Caco-2 (cell line): ENCODE data around the gene MLPH. TPM values are rescaled to one million over a fixed set of nuclear protein-coding genes. Genes with fewer than 3 reads are reported as not detected.

Source experiments
- BruUV-seq: library from RNA; stranded (reverse); fragments of 400-500 nt; replicated peaks from 2 replicates; lab custom pipeline; 2021; lab: Mats Ljungman, UMichigan
- CTCF ChIA-PET: fragments of 300-600 bp; sonication (Branson Sonifier 250); formaldehyde crosslinking; loops from one replicate; lab custom pipeline; 2022; ENCODE audit warnings: antibody characterized with exemption; lab: Charles Lee
- POLR2A ChIA-PET: fragments of 300-600 bp; sonication (Branson Sonifier 250); formaldehyde crosslinking; loops from one replicate; lab custom pipeline; 2022; ENCODE audit warnings: antibody characterized with exemption; lab: Charles Lee
- DNase-seq, 2 experiments: peaks; one replicate each; pipeline versions ENCODE4 v3.0.0 to v3.0.0-alpha.2; 2020 to 2022
- H3K27me3 ChIP-seq: replicated peaks from 2 replicates; pipeline ENCODE4 v1.6.0; 2011; ENCODE audit warnings: low read length; ENCODE audit not compliant: control insufficient read depth, insufficient read depth
- H3K36me3 ChIP-seq: 2 replicates; pipeline ENCODE4 v1.5.1; 2011; ENCODE audit warnings: low read length; ENCODE audit not compliant: control insufficient read depth, insufficient read depth
- H3K4me1 ChIP-seq: fragments of 250-450 bp; sonication (Bioruptor Pico); 2 replicates; pipeline ENCODE4 v1.5.1; 2020; ENCODE audit warnings: mild to moderate bottlenecking
- H3K4me3 ChIP-seq: 2 replicates; pipeline ENCODE4 v1.5.1; 2011; ENCODE audit warnings: low read depth, mild to moderate bottlenecking, control low read depth, low read length
- H3K9me3 ChIP-seq: fragments of 250-450 bp; sonication (Bioruptor Pico); 2 replicates; pipeline ENCODE4 v1.5.1; 2020; ENCODE audit warnings: mild to moderate bottlenecking, moderate library complexity
- H3K27ac Mint-ChIP-seq: one replicate; pipeline ENCODE4 v1.8.0; 2022; ENCODE audit warnings: mixed read lengths; ENCODE audit not compliant: unreplicated experiment
- H3K27me3 Mint-ChIP-seq: one replicate; pipeline ENCODE4 v1.8.0; 2022; ENCODE audit warnings: mixed read lengths; ENCODE audit not compliant: insufficient read depth, unreplicated experiment
- H3K36me3 Mint-ChIP-seq: one replicate; pipeline ENCODE4 v1.8.0; 2022; ENCODE audit warnings: mild to moderate bottlenecking, mixed read lengths; ENCODE audit not compliant: insufficient read depth, unreplicated experiment
- H3K4me1 Mint-ChIP-seq: one replicate; pipeline ENCODE4 v1.8.0; 2022; ENCODE audit warnings: low read depth, mixed read lengths; ENCODE audit not compliant: unreplicated experiment
- H3K4me3 Mint-ChIP-seq: one replicate; pipeline ENCODE4 v1.8.0; 2022; ENCODE audit warnings: mild to moderate bottlenecking, moderate library complexity, mixed read lengths; ENCODE audit not compliant: unreplicated experiment
- H3K9me3 Mint-ChIP-seq: one replicate; pipeline ENCODE4 v1.8.0; 2022; ENCODE audit warnings: mixed read lengths; ENCODE audit not compliant: unreplicated experiment
- CTCF ChIP-seq, 2 experiments: fragments of 200-600 bp in 1 of 2; IDR thresholded peaks; 1 replicate in 1 of 2; 2 replicates in 1 of 2; pipeline versions ENCODE4 v1.5.1 to v1.8.0; 2011 to 2022; ENCODE audit warnings: antibody characterized with exemption in 1 of 2, control low read depth in 1 of 2, inconsistent platforms in 1 of 2, low read depth in 1 of 2, low read length in 1 of 2, mild to moderate bottlenecking in 1 of 2, moderate library complexity in 1 of 2; ENCODE audit not compliant: insufficient read depth in 1 of 2, severe bottlenecking in 1 of 2, unreplicated experiment in 1 of 2
- intact Hi-C: fragments of 100-400 bp; cut with micrococcal nuclease; formaldehyde crosslinking; loops from one replicate; pipeline ENCODE4 v1.10.0; 2022; ENCODE audit not compliant: unreplicated experiment
- total RNA-seq: library from RNA; stranded (reverse); gene quantifications from 2 replicates; pipeline ENCODE4 v1.2.3, GENCODE V29; 2022

Gene MLPH
- total RNA-seq, 1 experiment from 2014 or later, result not detected

DNA sequence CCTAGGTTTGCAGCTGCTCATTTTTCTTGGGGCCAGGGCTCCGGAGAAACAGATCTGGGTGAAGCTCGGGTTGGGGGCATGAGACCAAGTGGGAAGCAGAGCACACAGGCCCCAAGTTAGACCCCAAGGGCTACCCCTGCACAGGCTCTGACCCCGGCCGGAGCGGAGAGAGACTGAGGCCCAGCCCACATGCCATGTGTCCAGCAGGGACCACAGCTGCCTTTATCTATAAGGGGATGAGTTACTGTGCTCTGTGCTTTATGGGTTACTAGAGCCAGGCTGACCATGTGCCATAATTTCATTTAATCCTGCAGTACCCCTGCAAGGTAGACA, 49.0 kb downstream of the MLPH start:
- POLR2A ChIA-PET, result no interaction called here
- H3K9me3 Mint-ChIP-seq, result no peaks in the 10 kb centered on the region
- H3K27me3 ChIP-seq, result no peaks in the 10 kb centered on the region

DNA sequence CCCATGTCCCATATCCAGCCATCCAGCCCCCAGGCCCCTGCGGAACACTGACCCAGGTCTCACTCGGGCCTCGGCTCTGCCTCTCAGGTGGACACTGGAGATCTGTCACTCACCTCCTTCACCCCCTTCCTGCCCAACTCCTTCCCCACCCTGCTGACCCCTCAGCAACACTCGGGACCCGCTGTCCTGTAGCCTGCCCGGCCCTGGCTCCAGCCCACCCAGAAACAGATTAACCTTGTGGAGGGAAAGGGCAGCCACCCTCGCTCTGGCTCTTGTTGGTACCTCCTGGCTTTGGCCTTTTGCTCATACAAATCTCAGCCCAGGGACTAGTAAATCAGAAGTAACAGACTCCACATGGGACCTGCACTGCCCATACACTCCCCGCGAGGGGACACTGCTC, 49.6 kb downstream of the MLPH start:
- H3K9me3 Mint-ChIP-seq, result no peaks in the 10 kb centered on the region
- H3K4me3 Mint-ChIP-seq, result no peak overlapping the region
- intact Hi-C loops, result no loop called here
- ChIA-PET POLR2A (no interaction called here), CTCF (no interaction called here)
- no peak overlapping the region for H3K4me3 ChIP-seq
- H3K36me3 ChIP-seq, result no peaks in the 10 kb centered on the region
- no peak overlapping the region for H3K27ac Mint-ChIP-seq
- H3K36me3 Mint-ChIP-seq, result no peaks in the 10 kb centered on the region
- DNase-seq, result no peak
- H3K4me1 Mint-ChIP-seq, result peaks cover 3% of the 10 kb centered on the region
- H3K27me3 ChIP-seq, result no peaks in the 10 kb centered on the region
- no peaks in the 10 kb centered on the region; the same call in 1 of the 2 replicates for H3K4me1 ChIP-seq
- no peaks in the 10 kb centered on the region for H3K27me3 Mint-ChIP-seq
- no peak for TF ChIP-seq CTCF (IDR thresholded peaks at IDR 0.05; ENCODE audit: insufficient read depth in 1 of 2, low read depth in 1 of 2, low read length in 1 of 2, severe bottlenecking in 1 of 2, unreplicated experiment in 1 of 2)
- H3K9me3 ChIP-seq, result no peaks in the 10 kb centered on the region
- no TSS peak for BruUV-seq

More for the DNA sequence above, 49.0 kb downstream of the MLPH start:
- Histone ChIP-seq H3K9me3 (no peaks in the 10 kb centered on the region), H3K4me1 (no peaks in the 10 kb centered on the region; the same call in 1 of the 2 replicates), H3K36me3 (no peaks in the 10 kb centered on the region), H3K4me3 (no peak overlapping the region)
- no peak overlapping the region for H3K27ac Mint-ChIP-seq
- TF ChIP-seq CTCF (IDR thresholded peaks at IDR 0.05; ENCODE audit: insufficient read depth in 1 of 2, low read depth in 1 of 2, low read length in 1 of 2, severe bottlenecking in 1 of 2, unreplicated experiment in 1 of 2), result no peak
- BruUV-seq, result no TSS peak
- H3K36me3 Mint-ChIP-seq, result no peaks in the 10 kb centered on the region
- DNase-seq, result no peak
- no peak overlapping the region for H3K4me3 Mint-ChIP-seq
- no peaks in the 10 kb centered on the region for H3K4me1 Mint-ChIP-seq
- CTCF ChIA-PET, result no interaction called here
- intact Hi-C loops, result no loop called here
- H3K27me3 Mint-ChIP-seq, result no peaks in the 10 kb centered on the region

GRCh38 chr2:237538001-237538720, 51.1 kb downstream of the MLPH start:
- no peak overlapping the region for H3K4me3 Mint-ChIP-seq
- ChIA-PET POLR2A (no interaction called here), CTCF (no interaction called here)
- TF ChIP-seq CTCF (IDR thresholded peaks at IDR 0.05; ENCODE audit: insufficient read depth in 1 of 2, low read depth in 1 of 2, low read length in 1 of 2, severe bottlenecking in 1 of 2, unreplicated experiment in 1 of 2), result no peak
- H3K36me3 Mint-ChIP-seq, result no peaks in the 10 kb centered on the region
- intact Hi-C loops, result no loop called here
- no TSS peak for BruUV-seq
- peaks cover 4% of the 10 kb centered on the region for H3K4me1 Mint-ChIP-seq
- no peaks in the 10 kb centered on the region for H3K27me3 Mint-ChIP-seq
- Histone ChIP-seq H3K36me3 (no peaks in the 10 kb centered on the region), H3K9me3 (no peaks in the 10 kb centered on the region), H3K27me3 (no peaks in the 10 kb centered on the region), H3K4me1 (no peaks in the 10 kb centered on the region; the same call in 1 of the 2 replicates), H3K4me3 (no peak overlapping the region)
- H3K9me3 Mint-ChIP-seq, result no peaks in the 10 kb centered on the region
- no peak for DNase-seq
- H3K27ac Mint-ChIP-seq, result no peak overlapping the region
